GM12875 (cell line): Measurements from ENCODE around the gene NT5C1A.

ENCODE experiments used
- H3K4me3 ChIP-seq: one replicate; pipeline ENCODE4 v1.5.1; 2011; ENCODE audit warnings: low read depth, low read length, control low read depth
- TF ChIP-seq, protein P1 (sequence below): IDR thresholded peaks from 2 replicates; pipeline ENCODE4 v1.5.1; 2011; ENCODE audit warnings: low read depth, mild to moderate bottlenecking, control low read depth, inconsistent platforms, low read length, moderate library complexity, borderline replicate concordance; ENCODE audit not compliant: insufficient read depth

Gene NT5C1A

DNA sequence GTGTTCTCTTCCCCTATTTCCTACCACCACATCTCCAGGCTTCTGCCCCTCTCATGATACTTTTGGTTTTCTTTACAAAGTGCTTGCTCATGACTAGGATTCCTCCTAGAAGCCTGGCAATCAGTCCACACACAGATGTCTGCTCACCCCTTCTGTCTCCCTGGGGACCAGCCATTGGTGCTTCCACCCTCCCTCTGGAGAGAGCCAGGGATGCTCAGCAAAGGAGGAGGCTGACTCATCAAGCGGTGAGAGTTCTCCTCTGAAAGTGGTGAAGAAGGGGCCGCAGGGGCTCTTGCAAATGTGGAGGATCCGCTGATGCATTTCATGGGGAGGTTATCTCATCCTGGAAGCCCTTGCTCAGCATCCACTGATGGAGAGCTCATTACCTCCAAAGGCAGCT, 14.5 kb downstream of the NT5C1A start:
- no peak overlapping the region for H3K4me3 ChIP-seq
- TF ChIP-seq, protein P1, sequence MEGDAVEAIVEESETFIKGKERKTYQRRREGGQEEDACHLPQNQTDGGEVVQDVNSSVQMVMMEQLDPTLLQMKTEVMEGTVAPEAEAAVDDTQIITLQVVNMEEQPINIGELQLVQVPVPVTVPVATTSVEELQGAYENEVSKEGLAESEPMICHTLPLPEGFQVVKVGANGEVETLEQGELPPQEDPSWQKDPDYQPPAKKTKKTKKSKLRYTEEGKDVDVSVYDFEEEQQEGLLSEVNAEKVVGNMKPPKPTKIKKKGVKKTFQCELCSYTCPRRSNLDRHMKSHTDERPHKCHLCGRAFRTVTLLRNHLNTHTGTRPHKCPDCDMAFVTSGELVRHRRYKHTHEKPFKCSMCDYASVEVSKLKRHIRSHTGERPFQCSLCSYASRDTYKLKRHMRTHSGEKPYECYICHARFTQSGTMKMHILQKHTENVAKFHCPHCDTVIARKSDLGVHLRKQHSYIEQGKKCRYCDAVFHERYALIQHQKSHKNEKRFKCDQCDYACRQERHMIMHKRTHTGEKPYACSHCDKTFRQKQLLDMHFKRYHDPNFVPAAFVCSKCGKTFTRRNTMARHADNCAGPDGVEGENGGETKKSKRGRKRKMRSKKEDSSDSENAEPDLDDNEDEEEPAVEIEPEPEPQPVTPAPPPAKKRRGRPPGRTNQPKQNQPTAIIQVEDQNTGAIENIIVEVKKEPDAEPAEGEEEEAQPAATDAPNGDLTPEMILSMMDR: no peak

DNA sequence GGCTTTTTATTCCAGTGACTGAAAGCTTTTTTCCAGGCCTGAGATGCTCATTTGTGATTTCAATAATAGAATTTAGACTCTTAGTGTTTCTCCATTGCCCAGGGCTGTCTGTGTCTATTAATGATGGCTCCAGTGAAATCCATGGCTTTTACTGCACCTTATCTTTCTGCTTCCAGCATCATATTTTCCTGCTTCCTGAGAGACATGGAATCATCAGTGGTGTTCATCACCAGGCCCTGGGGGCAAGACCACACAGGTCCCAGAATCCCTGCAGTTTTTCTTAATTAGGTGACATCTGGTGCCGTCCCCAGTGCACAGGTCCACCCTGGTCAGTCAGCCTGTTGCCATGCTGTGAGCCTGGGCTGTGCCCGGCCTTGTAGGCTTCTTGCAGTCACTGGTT, 15.5 kb downstream of the NT5C1A start:
- TF ChIP-seq, protein P1: no peak

DNA sequence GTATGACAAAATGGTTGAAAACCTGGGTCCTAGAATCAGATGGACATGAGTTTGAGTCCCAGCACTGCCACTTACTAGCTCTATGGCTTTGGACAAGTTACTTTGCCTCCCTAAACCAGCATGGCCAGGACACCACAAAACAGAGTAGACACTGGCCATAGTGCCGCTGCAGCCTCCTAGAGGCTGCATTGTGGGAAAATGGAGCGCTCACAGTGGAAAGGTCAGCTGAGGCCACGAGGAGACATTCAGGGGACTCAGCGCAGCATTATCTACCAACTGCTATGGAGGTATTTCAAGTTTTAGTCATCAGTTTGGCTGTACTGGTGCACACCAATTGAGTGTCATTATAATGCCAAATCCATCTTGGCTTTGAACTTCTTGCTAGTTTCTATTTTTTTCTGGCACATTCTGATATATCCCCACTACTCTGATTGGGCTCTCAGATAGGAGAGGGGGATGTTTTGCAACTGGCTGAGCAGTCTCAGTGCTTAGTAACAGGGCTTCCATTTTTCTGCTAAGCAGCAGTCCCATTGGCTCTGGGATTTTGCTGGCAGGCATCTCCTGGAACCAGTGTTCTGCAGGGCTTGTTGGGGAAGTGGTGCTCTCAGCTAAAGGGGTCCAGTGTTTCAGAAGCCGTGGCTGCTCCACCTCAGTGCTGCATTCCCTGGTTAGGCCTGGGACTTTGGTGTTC, 16.2 kb downstream of the NT5C1A start:
- H3K4me3 ChIP-seq: no peak overlapping the region
- TF ChIP-seq, protein P1: no peak

More for the DNA sequence above, 15.5 kb downstream of the NT5C1A start:
- H3K4me3 ChIP-seq: no peak overlapping the region

DNA sequence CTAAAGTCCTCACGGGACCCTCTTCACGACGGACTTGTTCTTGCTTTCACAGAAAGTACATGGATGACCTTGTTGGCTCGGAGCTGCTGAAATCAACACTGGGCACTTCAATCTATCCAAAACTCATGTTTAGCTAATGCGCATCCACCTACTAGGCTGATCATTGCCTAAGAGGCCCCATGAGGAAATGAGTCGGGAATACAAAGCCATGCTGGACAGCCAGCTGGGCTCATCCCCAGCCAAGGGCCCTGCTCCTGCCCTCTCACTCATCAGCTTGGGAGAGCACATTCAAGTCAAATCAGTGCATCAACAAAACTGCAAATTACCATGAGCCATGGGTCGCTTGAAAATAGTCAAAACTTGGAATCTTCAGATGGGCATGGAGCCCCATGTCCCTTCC, 17.6 kb downstream of the NT5C1A start:
- no peak overlapping the region for H3K4me3 ChIP-seq
- TF ChIP-seq, protein P1: no peak

DNA sequence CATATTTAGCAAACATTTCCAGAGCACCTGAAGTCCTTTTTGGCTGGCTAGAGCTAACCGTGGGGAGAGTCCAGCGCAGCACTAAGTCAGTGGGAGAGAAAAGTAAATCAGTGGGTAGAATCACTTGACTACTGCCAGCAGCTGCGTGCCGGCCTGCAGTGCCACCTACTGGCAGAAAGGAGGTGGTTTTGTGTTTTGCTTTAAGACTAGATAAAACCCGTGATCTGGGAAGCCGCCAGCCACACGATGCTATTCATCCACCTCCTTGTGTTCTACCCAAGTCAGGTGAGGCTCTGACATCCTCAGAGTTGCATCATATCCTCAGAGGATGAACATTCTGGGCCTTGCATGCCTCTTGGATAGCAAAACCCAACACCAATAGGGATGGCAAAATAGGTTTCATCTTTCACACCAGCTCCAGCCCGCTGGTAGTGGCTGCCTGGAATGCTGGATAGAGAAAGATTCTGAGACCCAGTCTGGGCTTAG, 18.3 kb downstream of the NT5C1A start:
- TF ChIP-seq, protein P1: peak; percentile 85
- no peak overlapping the region for H3K4me3 ChIP-seq

DNA sequence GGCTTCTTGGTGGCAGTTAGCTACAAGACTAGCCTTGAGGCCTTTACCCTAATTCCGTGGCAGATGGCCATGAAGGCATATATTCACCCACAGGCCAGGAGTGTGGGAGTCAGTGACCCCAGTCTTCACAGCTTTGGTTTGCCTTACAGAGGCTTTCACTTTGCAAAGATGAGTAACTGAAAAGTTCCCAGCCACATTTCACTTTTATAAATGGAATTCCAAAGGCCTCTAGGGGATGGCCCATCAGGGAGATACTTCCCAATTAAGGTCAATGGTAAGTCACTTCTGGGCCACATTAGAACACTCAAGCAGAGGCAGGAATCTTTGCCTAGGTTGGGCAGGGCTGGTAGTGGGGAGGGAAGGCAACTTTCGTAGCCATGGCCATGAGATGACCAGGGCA, 19.4 kb downstream of the NT5C1A start:
- H3K4me3 ChIP-seq: no peak overlapping the region
- TF ChIP-seq, protein P1: no peak

DNA sequence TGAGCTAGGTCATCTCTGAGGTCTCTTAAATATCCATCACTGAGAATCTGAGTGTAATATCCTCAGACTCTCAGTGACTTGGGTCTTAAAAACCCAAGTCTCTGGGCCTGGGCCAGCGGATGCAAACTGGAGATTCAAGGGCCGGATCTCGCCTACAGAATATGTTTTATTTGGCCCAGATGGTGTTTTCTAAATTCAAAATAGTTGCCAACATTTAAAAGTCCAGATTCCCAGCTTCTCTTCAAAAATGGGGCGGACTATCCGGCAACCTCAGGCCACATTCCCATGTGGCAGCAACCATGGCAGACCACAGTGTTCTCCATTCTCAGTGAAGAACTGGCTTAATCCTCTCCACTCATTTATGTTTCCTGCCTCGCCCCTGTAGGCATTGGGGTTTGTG, 19.8 kb downstream of the NT5C1A start:
- TF ChIP-seq, protein P1: no peak
- no peak overlapping the region for H3K4me3 ChIP-seq
